Uterus (tissue), 4 donors: ENCODE results near the gene PHLPP1. TPM values are rescaled to one million over a fixed set of nuclear protein-coding genes. Genes with fewer than 3 reads are reported as not detected.
A peak's percentile ranks its signal among the peaks of the same experiment; 100 is the strongest.

Source experiments
- DNase-seq, 2 donors: peaks; one replicate each; pipeline ENCODE4 v3.0.0-alpha.2; 2019 to 2020
- H3K27ac ChIP-seq, 2 donors: fragments of 200-600 bp; sonication (generic); 1 replicate in 1 of 2; 2 replicates in 1 of 2; pipeline ENCODE4 v1.5.1; 2016 to 2018
- H3K27me3 ChIP-seq, 2 donors: fragments of 200-600 bp; sonication (generic); one replicate each; pipeline ENCODE4 v1.5.1; 2018 to 2019; ENCODE audit warnings: control low read depth in 1 of 2
- H3K36me3 ChIP-seq, 2 donors: fragments of 200-600 bp; sonication (generic); one replicate each; pipeline ENCODE4 v1.5.1; 2019; ENCODE audit warnings: control low read depth in 1 of 2
- H3K4me1 ChIP-seq, 2 donors: fragments of 200-600 bp; sonication (generic); one replicate each; pipeline ENCODE4 v1.5.1; 2018 to 2019; ENCODE audit warnings: control low read depth in 1 of 2
- H3K4me3 ChIP-seq, 2 donors: fragments of 200-600 bp; sonication (generic); 1 replicate in 1 of 2; 2 replicates in 1 of 2; pipeline ENCODE4 v1.5.1; 2018 to 2019; ENCODE audit warnings: mild to moderate bottlenecking in 1 of 2
- H3K9me3 ChIP-seq, 2 donors: fragments of 200-600 bp; sonication (generic); one replicate each; pipeline ENCODE4 v1.5.1; 2019; ENCODE audit warnings: control low read depth in 1 of 2
- POLR2A ChIP-seq, 2 donors: fragments of 450-650 bp; IDR thresholded peaks; one replicate each; pipeline ENCODE4 v1.6.1; 2016; ENCODE audit warnings: antibody characterized with exemption in 2 of 2, mild to moderate bottlenecking in 1 of 2, moderate library complexity in 1 of 2
- intact Hi-C: fragments of 100-400 bp; cut with DNase I; formaldehyde crosslinking; loops from one replicate; pipeline ENCODE4 v1.15.1; 2023; ENCODE audit warnings: low total_unique reads
- total RNA-seq, 4 donors: library from RNA; depleted of rRNA in 3 of 4; stranded (reverse); fragments of >200 nt in 3 of 4; gene quantifications; one replicate each; pipeline versions ENCODE4 v1.1.0 to v1.2.4, GENCODE V29; 2014 to 2023
- TF ChIP-seq, protein P1 (sequence below), 4 experiments: fragments of 200-600 bp in 2 of 4; fragments of 450-650 bp in 2 of 4; sonication (generic) in 2 of 4; IDR thresholded peaks; one replicate each; pipeline ENCODE4 v1.5.1; 2016 to 2019; ENCODE audit warnings: antibody characterized with exemption in 4 of 4, mild to moderate bottlenecking in 2 of 4, moderate library complexity in 1 of 4
- donor health status: DM: yes; HTN: yes; CAD: no.

The PHLPP1 gene
- total RNA-seq, 4 donors from 2014 or later, result 10.6 to 32.4 (median 14.1) TPM

- TF ChIP-seq, protein P1, sequence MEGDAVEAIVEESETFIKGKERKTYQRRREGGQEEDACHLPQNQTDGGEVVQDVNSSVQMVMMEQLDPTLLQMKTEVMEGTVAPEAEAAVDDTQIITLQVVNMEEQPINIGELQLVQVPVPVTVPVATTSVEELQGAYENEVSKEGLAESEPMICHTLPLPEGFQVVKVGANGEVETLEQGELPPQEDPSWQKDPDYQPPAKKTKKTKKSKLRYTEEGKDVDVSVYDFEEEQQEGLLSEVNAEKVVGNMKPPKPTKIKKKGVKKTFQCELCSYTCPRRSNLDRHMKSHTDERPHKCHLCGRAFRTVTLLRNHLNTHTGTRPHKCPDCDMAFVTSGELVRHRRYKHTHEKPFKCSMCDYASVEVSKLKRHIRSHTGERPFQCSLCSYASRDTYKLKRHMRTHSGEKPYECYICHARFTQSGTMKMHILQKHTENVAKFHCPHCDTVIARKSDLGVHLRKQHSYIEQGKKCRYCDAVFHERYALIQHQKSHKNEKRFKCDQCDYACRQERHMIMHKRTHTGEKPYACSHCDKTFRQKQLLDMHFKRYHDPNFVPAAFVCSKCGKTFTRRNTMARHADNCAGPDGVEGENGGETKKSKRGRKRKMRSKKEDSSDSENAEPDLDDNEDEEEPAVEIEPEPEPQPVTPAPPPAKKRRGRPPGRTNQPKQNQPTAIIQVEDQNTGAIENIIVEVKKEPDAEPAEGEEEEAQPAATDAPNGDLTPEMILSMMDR (IDR thresholded peaks at IDR 0.05), result no peak
- TF ChIP-seq POLR2A (IDR thresholded peaks at IDR 0.05), result no peak
- no peak overlapping the region for H3K4me3 ChIP-seq
- no peaks in the 10 kb centered on the region for H3K9me3 ChIP-seq
- H3K4me1 ChIP-seq, result peaks cover 0 to 12% of the 10 kb centered on the region in 2 donors
- H3K36me3 ChIP-seq, result no peaks in the 10 kb centered on the region
- intact Hi-C loops, result no loop called here
- no peak for DNase-seq
- no peaks in the 10 kb centered on the region for H3K27me3 ChIP-seq
- no peak overlapping the region for H3K27ac ChIP-seq
Measured at GRCh38 chr18:62778976-62779869, 63.9 kb downstream of the PHLPP1 start.

DNA sequence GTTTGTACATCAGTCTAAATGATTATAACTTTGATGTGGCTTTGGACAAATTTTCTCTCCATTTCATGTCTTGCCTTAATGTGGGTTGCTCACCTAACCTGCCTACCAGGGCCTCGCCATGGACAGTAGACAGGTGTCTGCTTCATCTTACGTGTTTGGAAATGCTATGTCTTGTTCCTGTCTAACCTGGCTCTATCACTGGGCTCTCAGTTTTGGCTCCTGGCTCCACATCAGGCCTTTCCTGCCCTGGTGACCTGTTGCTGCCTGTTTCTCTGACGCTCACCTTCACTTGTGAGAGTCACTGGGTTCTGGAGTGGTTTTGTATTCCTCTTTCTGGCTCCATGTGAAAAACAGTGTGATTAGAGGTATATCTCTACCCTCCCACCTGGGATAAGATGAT lies 65.9 kb downstream of the PHLPP1 start:
- Histone ChIP-seq H3K27me3 (no peaks in the 10 kb centered on the region), H3K4me1 (peaks cover 0 to 12% of the 10 kb centered on the region in 2 donors), H3K9me3 (no peaks in the 10 kb centered on the region), H3K36me3 (no peaks in the 10 kb centered on the region), H3K27ac (peak overlapping the region; percentile 69 to 82), H3K4me3 (no peak overlapping the region)
- TF ChIP-seq POLR2A (IDR thresholded peaks at IDR 0.05), result no peak
- TF ChIP-seq, protein P1 (IDR thresholded peaks at IDR 0.05), result no peak
- peak in 1 of 2 donors; percentile 20 for DNase-seq
- intact Hi-C loops, result no loop called here

GRCh38 chr18:62781893-62782292 lies 66.6 kb downstream of the PHLPP1 start:
- peak; percentile 68 to 88 for DNase-seq
- TF ChIP-seq, protein P1 (IDR thresholded peaks at IDR 0.05), result no peak
- no peak for TF ChIP-seq POLR2A (IDR thresholded peaks at IDR 0.05)
- Histone ChIP-seq H3K27ac (peak overlapping the region; percentile 69 to 82), H3K27me3 (no peaks in the 10 kb centered on the region), H3K4me3 (no peak overlapping the region), H3K9me3 (no peaks in the 10 kb centered on the region), H3K36me3 (no peaks in the 10 kb centered on the region), H3K4me1 (peaks cover 0 to 12% of the 10 kb centered on the region in 2 donors)
- intact Hi-C loops, result no loop called here

DNA sequence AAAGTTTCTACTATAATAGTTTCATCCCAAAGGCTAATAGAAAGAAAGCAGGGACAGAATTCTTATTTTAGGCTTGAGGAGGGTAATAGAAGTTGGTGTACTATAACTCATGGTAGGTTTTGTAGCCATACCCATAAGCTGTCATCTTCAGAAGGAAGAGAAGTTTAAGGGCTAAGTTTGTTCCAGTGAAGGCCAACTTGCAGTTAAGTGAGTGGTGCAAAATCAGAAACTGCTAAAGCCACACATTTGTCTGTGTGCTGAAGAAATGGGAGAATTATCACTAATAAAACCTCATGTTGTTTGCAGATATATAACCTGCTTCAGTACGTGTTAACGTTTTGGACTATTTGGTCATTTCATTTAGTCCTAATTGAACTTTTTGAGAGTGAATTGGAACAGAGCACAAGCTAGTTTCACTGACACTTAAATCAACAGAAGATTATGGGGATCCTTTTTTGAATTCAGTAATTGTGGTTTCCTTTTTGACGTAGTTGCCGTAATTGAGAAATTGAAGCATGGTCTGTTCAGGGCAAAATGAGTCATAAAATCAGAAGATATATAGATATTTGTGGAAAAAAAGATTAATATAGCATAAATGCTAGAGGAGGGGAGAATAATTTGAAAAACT lies 69.1 kb downstream of the PHLPP1 start:
- intact Hi-C loops, result no loop called here
- H3K27ac ChIP-seq, result peak overlapping the region; percentile 69 to 82
- H3K9me3 ChIP-seq, result no peaks in the 10 kb centered on the region
- DNase-seq, result no peak
- H3K27me3 ChIP-seq, result no peaks in the 10 kb centered on the region
- H3K36me3 ChIP-seq, result no peaks in the 10 kb centered on the region
- TF ChIP-seq, protein P1 (IDR thresholded peaks at IDR 0.05), result no peak
- TF ChIP-seq POLR2A (IDR thresholded peaks at IDR 0.05), result no peak
- H3K4me1 ChIP-seq, result peaks cover 0 to 12% of the 10 kb centered on the region in 2 donors
- no peak overlapping the region for H3K4me3 ChIP-seq

GRCh38 chr18:62784966-62785413 lies 69.6 kb downstream of the PHLPP1 start:
- H3K27me3 ChIP-seq, result no peaks in the 10 kb centered on the region
- TF ChIP-seq, protein P1 (IDR thresholded peaks at IDR 0.05), result no peak
- TF ChIP-seq POLR2A (IDR thresholded peaks at IDR 0.05), result no peak
- peak overlapping the region; percentile 69 to 82 for H3K27ac ChIP-seq
- H3K4me3 ChIP-seq, result no peak overlapping the region
- H3K4me1 ChIP-seq, result peaks cover 0 to 12% of the 10 kb centered on the region in 2 donors
- H3K9me3 ChIP-seq, result no peaks in the 10 kb centered on the region
- DNase-seq, result peak; percentile 72 to 79
- no peaks in the 10 kb centered on the region for H3K36me3 ChIP-seq
- intact Hi-C loops, result no loop called here
